Central memory CD8-positive, alpha-beta T cell (primary cell): Measurements from ENCODE around the gene TMIE.

Source experiments
- ATAC-seq: fragments of 150-1000 bp; cut with Tn5 transposase; replicated peaks from 2 replicates; pipeline ENCODE4 v1.10.0; 2022; ENCODE audit warnings: mild to moderate bottlenecking, moderate FRiP score, moderate number of reproducible peaks; ENCODE audit not compliant: poor library complexity, severe bottlenecking; ENCODE audit errors: extremely low read depth
- DNase-seq, 2 donors: peaks; one replicate each; pipeline ENCODE4 v3.0.0; 2021; ENCODE audit warnings: low spot score in 2 of 2
- H3K27ac Mint-ChIP-seq: one replicate; pipeline ENCODE4 v1.8.0; 2022; ENCODE audit warnings: low read depth, mild to moderate bottlenecking, moderate library complexity, mixed read lengths
- H3K27me3 Mint-ChIP-seq: one replicate; pipeline ENCODE4 v1.8.0; 2022; ENCODE audit warnings: mixed read lengths
- H3K36me3 Mint-ChIP-seq: one replicate; pipeline ENCODE4 v1.8.0; 2022; ENCODE audit warnings: mild to moderate bottlenecking, moderate library complexity, mixed read lengths; ENCODE audit not compliant: insufficient read depth
- H3K4me1 Mint-ChIP-seq: one replicate; pipeline ENCODE4 v1.8.0; 2022; ENCODE audit warnings: mixed read lengths
- H3K4me3 Mint-ChIP-seq: one replicate; pipeline ENCODE4 v1.8.0; 2022; ENCODE audit warnings: mild to moderate bottlenecking, moderate library complexity, mixed read lengths
- H3K9me3 Mint-ChIP-seq: one replicate; pipeline ENCODE4 v1.8.0; 2022; ENCODE audit warnings: mixed read lengths

Gene TMIE

GRCh38 chr3:46664971-46665762 is 36.0 kb upstream of the TMIE start:
- DNase-seq: no peak
- H3K36me3 Mint-ChIP-seq: no peaks in the 10 kb centered on the region
- H3K4me3 Mint-ChIP-seq: no peak overlapping the region
- H3K4me1 Mint-ChIP-seq: no peaks in the 10 kb centered on the region
- peaks cover 13% of the 10 kb centered on the region for H3K27me3 Mint-ChIP-seq
- no peaks in the 10 kb centered on the region for H3K9me3 Mint-ChIP-seq
- no peak for ATAC-seq
- H3K27ac Mint-ChIP-seq: no peak overlapping the region

- peaks cover 13% of the 10 kb centered on the region for H3K27me3 Mint-ChIP-seq
- ATAC-seq: no peak
- no peaks in the 10 kb centered on the region for H3K4me1 Mint-ChIP-seq
- no peaks in the 10 kb centered on the region for H3K9me3 Mint-ChIP-seq
- DNase-seq: no peak
- no peaks in the 10 kb centered on the region for H3K36me3 Mint-ChIP-seq
- H3K27ac Mint-ChIP-seq: no peak overlapping the region
- H3K4me3 Mint-ChIP-seq: no peak overlapping the region
Measured at GRCh38 chr3:46665763-46666452, 35.3 kb upstream of the TMIE start.

- ATAC-seq: no peak
- H3K4me1 Mint-ChIP-seq: no peaks in the 10 kb centered on the region
- no peaks in the 10 kb centered on the region for H3K36me3 Mint-ChIP-seq
- H3K9me3 Mint-ChIP-seq: no peaks in the 10 kb centered on the region
- no peak overlapping the region for H3K27ac Mint-ChIP-seq
- peaks cover 13% of the 10 kb centered on the region for H3K27me3 Mint-ChIP-seq
- no peak for DNase-seq
- no peak overlapping the region for H3K4me3 Mint-ChIP-seq
Measured at GRCh38 chr3:46666453-46666845, 34.7 kb upstream of the TMIE start.

GRCh38 chr3:46667061-46667621 is 34.1 kb upstream of the TMIE start:
- no peak overlapping the region for H3K27ac Mint-ChIP-seq
- no peaks in the 10 kb centered on the region for H3K4me1 Mint-ChIP-seq
- H3K27me3 Mint-ChIP-seq: peaks cover 7% of the 10 kb centered on the region
- H3K9me3 Mint-ChIP-seq: no peaks in the 10 kb centered on the region
- ATAC-seq (no peak), DNase-seq (no peak)
- H3K36me3 Mint-ChIP-seq: no peaks in the 10 kb centered on the region
- no peak overlapping the region for H3K4me3 Mint-ChIP-seq

- no peaks in the 10 kb centered on the region for H3K9me3 Mint-ChIP-seq
- ATAC-seq: no peak
- peaks cover 2% of the 10 kb centered on the region for H3K27me3 Mint-ChIP-seq
- H3K36me3 Mint-ChIP-seq: no peaks in the 10 kb centered on the region
- no peak overlapping the region for H3K27ac Mint-ChIP-seq
- no peaks in the 10 kb centered on the region for H3K4me1 Mint-ChIP-seq
- no peak for DNase-seq
- no peak overlapping the region for H3K4me3 Mint-ChIP-seq
Measured at GRCh38 chr3:46667657-46668056, 33.5 kb upstream of the TMIE start.

- Mint-ChIP-seq H3K27ac (no peak overlapping the region), H3K4me1 (no peaks in the 10 kb centered on the region), H3K4me3 (no peak overlapping the region), H3K27me3 (no peaks in the 10 kb centered on the region), H3K9me3 (no peaks in the 10 kb centered on the region), H3K36me3 (no peaks in the 10 kb centered on the region)
- DNase-seq: no peak
- ATAC-seq: no peak
Measured at GRCh38 chr3:46668116-46668515, 33.1 kb upstream of the TMIE start.

GRCh38 chr3:46668591-46668990 is 32.6 kb upstream of the TMIE start:
- no peaks in the 10 kb centered on the region for H3K27me3 Mint-ChIP-seq
- H3K9me3 Mint-ChIP-seq: no peaks in the 10 kb centered on the region
- ATAC-seq (no peak), DNase-seq (no peak)
- H3K4me1 Mint-ChIP-seq: no peaks in the 10 kb centered on the region
- no peak overlapping the region for H3K4me3 Mint-ChIP-seq
- H3K36me3 Mint-ChIP-seq: no peaks in the 10 kb centered on the region
- H3K27ac Mint-ChIP-seq: no peak overlapping the region

- no peaks in the 10 kb centered on the region for H3K9me3 Mint-ChIP-seq
- H3K27ac Mint-ChIP-seq: no peak overlapping the region
- no peaks in the 10 kb centered on the region for H3K27me3 Mint-ChIP-seq
- H3K4me3 Mint-ChIP-seq: no peak overlapping the region
- no peaks in the 10 kb centered on the region for H3K36me3 Mint-ChIP-seq
- ATAC-seq (no peak), DNase-seq (no peak)
- H3K4me1 Mint-ChIP-seq: no peaks in the 10 kb centered on the region
Measured at GRCh38 chr3:46669191-46669999, 31.8 kb upstream of the TMIE start.

- H3K4me3 Mint-ChIP-seq: no peak overlapping the region
Measured at GRCh38 chr3:46670000-46670890, 30.9 kb upstream of the TMIE start.

GRCh38 chr3:46670891-46671427 is 30.2 kb upstream of the TMIE start:
- Mint-ChIP-seq H3K9me3 (no peaks in the 10 kb centered on the region), H3K4me3 (no peak overlapping the region), H3K4me1 (no peaks in the 10 kb centered on the region), H3K27ac (peak overlapping the region; percentile 38), H3K36me3 (no peaks in the 10 kb centered on the region), H3K27me3 (no peaks in the 10 kb centered on the region)
- DNase-seq: no peak
- ATAC-seq: no peak

More at GRCh38 chr3:46670000-46670890, 30.9 kb upstream of the TMIE start:
- DNase-seq: no peak
- no peaks in the 10 kb centered on the region for H3K4me1 Mint-ChIP-seq
- peak overlapping the region; percentile 38 for H3K27ac Mint-ChIP-seq
- H3K9me3 Mint-ChIP-seq: no peaks in the 10 kb centered on the region
- no peaks in the 10 kb centered on the region for H3K27me3 Mint-ChIP-seq
- no peaks in the 10 kb centered on the region for H3K36me3 Mint-ChIP-seq
- ATAC-seq: no peak

GRCh38 chr3:46671541-46672348 is 29.4 kb upstream of the TMIE start:
- H3K27ac Mint-ChIP-seq: no peak overlapping the region
- no peaks in the 10 kb centered on the region for H3K27me3 Mint-ChIP-seq
- H3K4me1 Mint-ChIP-seq: no peaks in the 10 kb centered on the region
- DNase-seq (no peak), ATAC-seq (no peak)
- no peak overlapping the region for H3K4me3 Mint-ChIP-seq
- H3K9me3 Mint-ChIP-seq: no peaks in the 10 kb centered on the region
- no peaks in the 10 kb centered on the region for H3K36me3 Mint-ChIP-seq
